MM.1S (cell line): ENCODE results near the gene ARHGAP26.

Source experiments
- EZH2 ChIP-seq: fragments of 300-600 bp; sonication (generic); optimal IDR thresholded peaks from 2 replicates; pipeline ENCODE3; 2017; ENCODE audit warnings: low read depth, mild to moderate bottlenecking, antibody characterized with exemption, low read length, mixed read lengths
- TF ChIP-seq, protein P1 (sequence below): fragments of 300-600 bp; sonication (generic); IDR thresholded peaks from 2 replicates; pipeline ENCODE4 v1.5.1; 2016; ENCODE audit warnings: antibody characterized with exemption, low read length, mixed read lengths

DNA sequence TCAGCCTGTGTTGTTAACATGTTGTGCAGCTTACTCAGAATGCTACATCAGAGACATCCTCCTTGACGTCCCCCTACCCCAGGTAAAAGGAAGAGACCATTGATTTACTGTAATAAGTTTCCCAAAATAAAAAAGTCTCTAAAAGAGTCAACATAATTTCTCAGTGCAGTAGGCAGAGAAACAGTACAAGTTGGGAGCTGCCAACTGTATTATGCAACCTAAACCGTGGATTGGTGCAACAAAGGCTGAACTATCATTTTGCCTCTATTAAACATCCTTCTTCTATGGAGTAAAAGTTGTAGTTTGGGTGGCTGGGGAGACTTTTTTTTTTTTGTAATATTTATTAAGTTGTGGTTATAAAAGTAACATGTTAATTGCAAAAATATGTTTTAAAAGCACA is 425.3 kb downstream of the ARHGAP26 start:
- TF ChIP-seq, protein P1, sequence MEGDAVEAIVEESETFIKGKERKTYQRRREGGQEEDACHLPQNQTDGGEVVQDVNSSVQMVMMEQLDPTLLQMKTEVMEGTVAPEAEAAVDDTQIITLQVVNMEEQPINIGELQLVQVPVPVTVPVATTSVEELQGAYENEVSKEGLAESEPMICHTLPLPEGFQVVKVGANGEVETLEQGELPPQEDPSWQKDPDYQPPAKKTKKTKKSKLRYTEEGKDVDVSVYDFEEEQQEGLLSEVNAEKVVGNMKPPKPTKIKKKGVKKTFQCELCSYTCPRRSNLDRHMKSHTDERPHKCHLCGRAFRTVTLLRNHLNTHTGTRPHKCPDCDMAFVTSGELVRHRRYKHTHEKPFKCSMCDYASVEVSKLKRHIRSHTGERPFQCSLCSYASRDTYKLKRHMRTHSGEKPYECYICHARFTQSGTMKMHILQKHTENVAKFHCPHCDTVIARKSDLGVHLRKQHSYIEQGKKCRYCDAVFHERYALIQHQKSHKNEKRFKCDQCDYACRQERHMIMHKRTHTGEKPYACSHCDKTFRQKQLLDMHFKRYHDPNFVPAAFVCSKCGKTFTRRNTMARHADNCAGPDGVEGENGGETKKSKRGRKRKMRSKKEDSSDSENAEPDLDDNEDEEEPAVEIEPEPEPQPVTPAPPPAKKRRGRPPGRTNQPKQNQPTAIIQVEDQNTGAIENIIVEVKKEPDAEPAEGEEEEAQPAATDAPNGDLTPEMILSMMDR: no peak
- no peak for TF ChIP-seq EZH2
